ENCODE data around the gene SLC25A1.

SLC25A1 gene

GRCh38 chr22:19164425-19164824 is 14.1 kb downstream of the SLC25A1 start:
- no peak for TF ChIP-seq MAX (IDR thresholded peaks at IDR 0.05)
- TF ChIP-seq TCF12 (IDR thresholded peaks at IDR 0.05; ENCODE audit: low read depth), result no peak
- no peak for TF ChIP-seq NFIC (IDR thresholded peaks at IDR 0.05)
- TF ChIP-seq, protein P1, sequence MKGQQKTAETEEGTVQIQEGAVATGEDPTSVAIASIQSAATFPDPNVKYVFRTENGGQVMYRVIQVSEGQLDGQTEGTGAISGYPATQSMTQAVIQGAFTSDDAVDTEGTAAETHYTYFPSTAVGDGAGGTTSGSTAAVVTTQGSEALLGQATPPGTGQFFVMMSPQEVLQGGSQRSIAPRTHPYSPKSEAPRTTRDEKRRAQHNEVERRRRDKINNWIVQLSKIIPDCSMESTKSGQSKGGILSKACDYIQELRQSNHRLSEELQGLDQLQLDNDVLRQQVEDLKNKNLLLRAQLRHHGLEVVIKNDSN (IDR thresholded peaks at IDR 0.05), result no peak
- TF ChIP-seq CEBPB (IDR thresholded peaks at IDR 0.05), result no peak
- TF ChIP-seq EGR1 (IDR thresholded peaks at IDR 0.05), result no peak
- no peak for TF ChIP-seq CREB1 (IDR thresholded peaks at IDR 0.05; ENCODE audit: low read depth)
- TF ChIP-seq FOXM1 (IDR thresholded peaks at IDR 0.05; ENCODE audit: borderline replicate concordance, low read depth), result no peak
- TF ChIP-seq TAF1 (IDR thresholded peaks at IDR 0.05; ENCODE audit: low read depth), result no peak

- TF ChIP-seq EP300 (IDR thresholded peaks at IDR 0.05; ENCODE audit: borderline replicate concordance), result no peak
- TF ChIP-seq TAF1 (IDR thresholded peaks at IDR 0.05; ENCODE audit: low read depth), result no peak
- no peak for TF ChIP-seq MAX (IDR thresholded peaks at IDR 0.05)
- no peak for TF ChIP-seq YY1 (IDR thresholded peaks at IDR 0.05; ENCODE audit: low read depth)
- TF ChIP-seq CREB1 (IDR thresholded peaks at IDR 0.05; ENCODE audit: low read depth), result no peak
- TF ChIP-seq EGR1 (IDR thresholded peaks at IDR 0.05), result no peak
- TF ChIP-seq, protein P1 (IDR thresholded peaks at IDR 0.05), result no peak
- TF ChIP-seq TEAD4 (IDR thresholded peaks at IDR 0.05), result no peak
- TF ChIP-seq TCF12 (IDR thresholded peaks at IDR 0.05; ENCODE audit: low read depth), result no peak
- TF ChIP-seq REST (IDR thresholded peaks at IDR 0.05; ENCODE audit: low read depth), result no peak
- no peak for TF ChIP-seq ZBTB7A (IDR thresholded peaks at IDR 0.05; ENCODE audit: low read depth)
- no peak for TF ChIP-seq NFIC (IDR thresholded peaks at IDR 0.05)
- TF ChIP-seq FOXM1 (IDR thresholded peaks at IDR 0.05; ENCODE audit: borderline replicate concordance, low read depth), result no peak
- no peak for TF ChIP-seq RAD21 (IDR thresholded peaks at IDR 0.05; ENCODE audit: low read depth)
- no peak for TF ChIP-seq CEBPB (IDR thresholded peaks at IDR 0.05)
These were observed 25.3 kb downstream of the SLC25A1 start for GRCh38 chr22:19152942-19153883.

DNA sequence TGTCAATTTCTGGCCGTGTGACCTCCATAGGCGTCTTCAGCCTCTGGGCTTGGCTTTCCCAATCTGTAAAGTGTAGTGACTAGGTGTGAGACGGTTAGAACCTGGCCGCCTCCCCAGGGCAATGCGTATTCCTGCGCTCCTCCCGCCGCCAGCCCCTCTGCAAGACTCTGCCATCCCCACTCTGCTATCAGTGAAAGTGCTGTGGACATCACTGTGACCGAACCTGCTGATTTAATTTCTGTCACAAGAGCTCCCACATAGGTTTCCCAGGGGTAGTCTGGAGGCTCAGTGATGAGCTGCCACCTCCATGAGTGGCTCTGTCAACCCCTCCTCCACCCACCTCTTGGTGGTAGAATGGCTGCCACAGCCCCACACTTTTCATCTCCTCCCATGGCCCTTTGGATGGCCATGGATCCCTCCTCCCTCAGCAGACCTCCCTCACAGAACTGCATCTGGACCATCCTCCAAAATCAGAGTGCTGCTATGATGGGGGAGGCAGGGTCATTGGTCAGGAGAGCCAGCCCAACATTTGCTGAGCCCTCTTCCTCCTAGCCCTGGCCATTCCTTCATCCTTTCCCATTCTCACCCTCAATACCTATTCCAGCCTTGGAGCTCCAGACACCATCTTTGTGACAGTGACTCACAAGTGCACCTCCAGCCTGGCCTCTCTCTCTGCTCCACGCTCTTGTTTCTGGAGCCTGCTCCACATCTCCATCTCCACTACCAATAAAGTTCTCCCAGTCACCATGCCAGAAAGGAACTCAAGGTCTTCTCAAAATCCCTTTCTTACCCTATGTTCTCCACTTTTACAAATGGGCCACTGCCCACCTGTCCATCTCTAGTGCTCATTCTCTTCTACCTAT is 27.0 kb downstream of the SLC25A1 start:
- TF ChIP-seq FOXM1 (IDR thresholded peaks at IDR 0.05; ENCODE audit: borderline replicate concordance, low read depth), result no peak
- TF ChIP-seq ZBTB7A (IDR thresholded peaks at IDR 0.05; ENCODE audit: low read depth), result no peak
- TF ChIP-seq, protein P1 (IDR thresholded peaks at IDR 0.05), result no peak
- TF ChIP-seq NFIC (IDR thresholded peaks at IDR 0.05), result no peak

GRCh38 chr22:19150482-19151328 is 27.8 kb downstream of the SLC25A1 start:
- TF ChIP-seq TEAD4 (IDR thresholded peaks at IDR 0.05) (no peak), RAD21 (IDR thresholded peaks at IDR 0.05; ENCODE audit: low read depth) (no peak), EP300 (IDR thresholded peaks at IDR 0.05; ENCODE audit: borderline replicate concordance) (no peak), TCF12 (IDR thresholded peaks at IDR 0.05; ENCODE audit: low read depth) (no peak), REST (IDR thresholded peaks at IDR 0.05; ENCODE audit: low read depth) (no peak), TAF1 (IDR thresholded peaks at IDR 0.05; ENCODE audit: low read depth) (no peak), CREB1 (IDR thresholded peaks at IDR 0.05; ENCODE audit: low read depth) (no peak), CEBPB (IDR thresholded peaks at IDR 0.05) (no peak), FOXM1 (IDR thresholded peaks at IDR 0.05; ENCODE audit: borderline replicate concordance, low read depth) (no peak), EGR1 (IDR thresholded peaks at IDR 0.05) (no peak), MAX (IDR thresholded peaks at IDR 0.05) (no peak), ZBTB7A (IDR thresholded peaks at IDR 0.05; ENCODE audit: low read depth) (no peak), NFIC (IDR thresholded peaks at IDR 0.05) (no peak), YY1 (IDR thresholded peaks at IDR 0.05; ENCODE audit: low read depth) (no peak)
- TF ChIP-seq, protein P1 (IDR thresholded peaks at IDR 0.05), result no peak

Measured in Ishikawa (cell line).